Fibroblast of lung (primary cell): ENCODE results near the gene MAGEA4. TPM values are rescaled to one million over a fixed set of nuclear protein-coding genes. Genes with fewer than 3 reads are reported as not detected.
A peak's percentile ranks its signal among the peaks of the same experiment; 100 is the strongest.

Experiments used
- DNase-seq, 2 donors: peaks; one replicate each; pipeline versions ENCODE4 v3.0.0 to v3.0.0-alpha.2; 2010; ENCODE audit warnings: low read depth in 2 of 2
- H2AFZ ChIP-seq: 2 replicates; pipeline ENCODE4 v1.5.1; 2012; ENCODE audit warnings: low read length, control low read depth, inconsistent platforms
- H3K27ac ChIP-seq: 2 replicates; pipeline ENCODE4 v1.5.1; 2011; ENCODE audit warnings: low read length, control low read depth; ENCODE audit not compliant: insufficient read depth
- H3K27me3 ChIP-seq: 2 replicates; pipeline ENCODE4 v1.5.1; 2011; ENCODE audit warnings: mild to moderate bottlenecking, low read length; ENCODE audit not compliant: control insufficient read depth, insufficient read depth
- H3K36me3 ChIP-seq: 2 replicates; pipeline ENCODE4 v1.5.1; 2011; ENCODE audit warnings: low read length; ENCODE audit not compliant: control insufficient read depth, insufficient read depth
- H3K4me1 ChIP-seq: 2 replicates; pipeline ENCODE4 v1.5.1; 2011; ENCODE audit warnings: low read length; ENCODE audit not compliant: control insufficient read depth, insufficient read depth; ENCODE audit errors: extremely low read depth
- H3K4me2 ChIP-seq: 2 replicates; pipeline ENCODE4 v1.5.1; 2011; ENCODE audit warnings: low read length, control low read depth; ENCODE audit not compliant: insufficient read depth; ENCODE audit errors: extremely low read depth
- H3K4me3 ChIP-seq, 4 experiments: fragments of 200-600 bp in 1 of 4; sonication (generic) in 1 of 4; replicated peaks in 1 of 4; 2 replicates each; pipeline ENCODE4 v1.5.1; 2011 to 2016; ENCODE audit warnings: low read length in 4 of 4, low read depth in 3 of 4, mild to moderate bottlenecking in 3 of 4, control low read depth in 2 of 4, inconsistent platforms in 1 of 4, mixed read lengths in 1 of 4; ENCODE audit not compliant: insufficient read depth in 1 of 4; ENCODE audit errors: control extremely low read depth in 1 of 4
- H3K79me2 ChIP-seq: 2 replicates; pipeline ENCODE4 v1.5.1; 2012; ENCODE audit warnings: mild to moderate bottlenecking, low read length, inconsistent platforms; ENCODE audit not compliant: control insufficient read depth, insufficient read depth
- H3K9ac ChIP-seq: 2 replicates; pipeline ENCODE4 v1.5.1; 2011; ENCODE audit warnings: mild to moderate bottlenecking, low read length, control low read depth; ENCODE audit not compliant: insufficient read depth
- H3K9me3 ChIP-seq: 2 replicates; pipeline ENCODE4 v1.5.1; 2012; ENCODE audit warnings: low read depth, low read length; ENCODE audit not compliant: control insufficient read depth, insufficient read depth
- H4K20me1 ChIP-seq: 2 replicates; pipeline ENCODE4 v1.5.1; 2011; ENCODE audit warnings: low read length; ENCODE audit not compliant: control insufficient read depth, insufficient read depth; ENCODE audit errors: extremely low read depth
- EZH2 ChIP-seq: IDR thresholded peaks from 2 replicates; pipeline ENCODE4 v1.5.1; 2012; ENCODE audit warnings: low read length, control low read depth, mild to moderate bottlenecking; ENCODE audit errors: missing control alignments
- polyA minus RNA-seq: library from RNA; depleted of rRNA, polyadenylated mRNA; stranded (reverse); fragments of >200 nt; gene quantifications from 2 replicates; pipeline ENCODE4 v1.2.3, GENCODE V29; 2011; ENCODE audit warnings: low replicate concordance
- polyA plus RNA-seq, 2 donors: library from polyadenylated mRNA; depleted of rRNA in 1 of 2; stranded (reverse) in 1 of 2; unstranded in 1 of 2; fragments of >200 nt; gene quantifications; 2 replicates each; pipeline ENCODE4 v1.2.1, GENCODE V29; 2011 to 2012; ENCODE audit warnings: missing spikeins in 1 of 2
- total RNA-seq: library from RNA; depleted of rRNA; stranded (reverse); fragments of >200 nt; gene quantifications from 2 replicates; pipeline ENCODE4 v1.2.1, GENCODE V29; 2014
- TF ChIP-seq, protein P1 (sequence below), 2 donors: IDR thresholded peaks in 1 of 2; conservative IDR thresholded peaks in 1 of 2; 1 replicate in 1 of 2; 2 replicates in 1 of 2; pipeline ENCODE4 v1.5.1; 2011 to 2012; ENCODE audit warnings: low read length in 2 of 2, control low read depth in 1 of 2, inconsistent platforms in 1 of 2, low read depth in 1 of 2, mild to moderate bottlenecking in 1 of 2

The MAGEA4 gene, protein sequence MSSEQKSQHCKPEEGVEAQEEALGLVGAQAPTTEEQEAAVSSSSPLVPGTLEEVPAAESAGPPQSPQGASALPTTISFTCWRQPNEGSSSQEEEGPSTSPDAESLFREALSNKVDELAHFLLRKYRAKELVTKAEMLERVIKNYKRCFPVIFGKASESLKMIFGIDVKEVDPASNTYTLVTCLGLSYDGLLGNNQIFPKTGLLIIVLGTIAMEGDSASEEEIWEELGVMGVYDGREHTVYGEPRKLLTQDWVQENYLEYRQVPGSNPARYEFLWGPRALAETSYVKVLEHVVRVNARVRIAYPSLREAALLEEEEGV
- total RNA-seq (not detected in 2 replicates), polyA plus RNA-seq (not detected in 2 replicates), polyA minus RNA-seq (not detected in 2 replicates)
- not detected in 2 replicates for polyA plus RNA-seq (2012)

DNA sequence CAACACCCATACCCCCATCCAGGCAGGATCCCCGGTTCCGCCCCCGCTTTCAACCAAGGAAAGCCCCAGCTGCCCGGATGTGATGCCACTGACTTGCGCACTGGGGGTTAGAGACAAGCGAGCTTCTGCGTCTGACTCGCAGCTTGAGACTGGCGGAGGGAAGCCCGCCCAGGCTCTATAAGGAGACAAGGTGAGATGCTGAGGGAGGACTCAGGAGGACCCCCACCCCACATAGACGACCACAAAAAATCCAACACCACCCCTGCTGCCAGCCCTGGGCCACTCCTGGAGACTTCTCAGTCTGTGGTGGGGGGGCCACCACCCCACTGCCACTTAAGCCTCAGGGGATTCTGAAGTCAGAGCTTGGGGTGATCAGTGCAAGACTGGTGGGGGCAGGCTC, at the start of gene MAGEA4:
TSS of gene MAGEA4 (plus strand) at position 110 of the 400 bp plus-strand sequence. CDS start 10,776 bp downstream, outside the sequence.
- Histone ChIP-seq H3K9ac (no peak within 1 kb of the TSS), H3K27ac (no peak within 1 kb of the TSS), H3K27me3 (no peaks in the 10 kb centered on the region), H2AFZ (no peak within 1 kb of the TSS), H4K20me1 (no peaks in the 10 kb centered on the region), H3K36me3 (no peaks in the 10 kb centered on the region), H3K79me2 (no peaks in the 10 kb centered on the region), H3K4me1 (no peaks in the 10 kb centered on the region), H3K4me3 (no peak within 1 kb of the TSS), H3K9me3 (no peaks in the 10 kb centered on the region), H3K4me2 (no peak within 1 kb of the TSS)
- no peak for DNase-seq
- TF ChIP-seq EZH2: no peak
- TF ChIP-seq, protein P1, sequence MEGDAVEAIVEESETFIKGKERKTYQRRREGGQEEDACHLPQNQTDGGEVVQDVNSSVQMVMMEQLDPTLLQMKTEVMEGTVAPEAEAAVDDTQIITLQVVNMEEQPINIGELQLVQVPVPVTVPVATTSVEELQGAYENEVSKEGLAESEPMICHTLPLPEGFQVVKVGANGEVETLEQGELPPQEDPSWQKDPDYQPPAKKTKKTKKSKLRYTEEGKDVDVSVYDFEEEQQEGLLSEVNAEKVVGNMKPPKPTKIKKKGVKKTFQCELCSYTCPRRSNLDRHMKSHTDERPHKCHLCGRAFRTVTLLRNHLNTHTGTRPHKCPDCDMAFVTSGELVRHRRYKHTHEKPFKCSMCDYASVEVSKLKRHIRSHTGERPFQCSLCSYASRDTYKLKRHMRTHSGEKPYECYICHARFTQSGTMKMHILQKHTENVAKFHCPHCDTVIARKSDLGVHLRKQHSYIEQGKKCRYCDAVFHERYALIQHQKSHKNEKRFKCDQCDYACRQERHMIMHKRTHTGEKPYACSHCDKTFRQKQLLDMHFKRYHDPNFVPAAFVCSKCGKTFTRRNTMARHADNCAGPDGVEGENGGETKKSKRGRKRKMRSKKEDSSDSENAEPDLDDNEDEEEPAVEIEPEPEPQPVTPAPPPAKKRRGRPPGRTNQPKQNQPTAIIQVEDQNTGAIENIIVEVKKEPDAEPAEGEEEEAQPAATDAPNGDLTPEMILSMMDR (conservative IDR thresholded peaks at IDR 0.05 in 1 of 2, IDR thresholded peaks at IDR 0.05 in 1 of 2; ENCODE audit: low read depth in 1 of 2, low read length in 2 of 2): no peak

DNA sequence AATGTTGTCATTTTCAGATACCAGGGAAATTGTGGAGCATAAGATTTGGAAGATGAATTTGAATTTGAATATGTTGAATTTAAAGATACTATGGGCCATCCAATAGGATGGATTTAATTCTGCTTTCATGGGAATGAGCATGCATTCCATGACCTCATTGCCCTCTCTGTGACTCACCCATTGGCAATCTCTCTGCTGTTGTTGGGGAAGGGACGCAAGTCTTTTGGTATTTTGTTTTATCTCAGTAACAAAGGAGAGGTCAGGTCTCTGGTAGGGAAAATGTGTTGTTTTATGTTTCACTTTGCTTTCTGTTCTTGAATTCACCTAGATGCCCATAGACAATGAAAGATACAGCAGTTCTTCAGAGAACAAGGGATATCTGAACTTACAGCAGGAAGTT, 42.1 kb upstream of the MAGEA4 start:
- DNase-seq: peak; percentile 50 to 93
- Histone ChIP-seq H3K36me3 (no peaks in the 10 kb centered on the region), H3K4me2 (peak overlapping the region; percentile 30), H3K9ac (no peak overlapping the region), H4K20me1 (no peaks in the 10 kb centered on the region), H3K27me3 (no peaks in the 10 kb centered on the region), H3K4me1 (no peaks in the 10 kb centered on the region), H2AFZ (no peak overlapping the region), H3K79me2 (no peaks in the 10 kb centered on the region), H3K4me3 (no peak overlapping the region), H3K27ac (peak overlapping the region; percentile 66), H3K9me3 (no peaks in the 10 kb centered on the region)
- no peak for TF ChIP-seq EZH2
- TF ChIP-seq, protein P1 (conservative IDR thresholded peaks at IDR 0.05 in 1 of 2, IDR thresholded peaks at IDR 0.05 in 1 of 2; ENCODE audit: low read depth in 1 of 2, low read length in 2 of 2): no peak

DNA sequence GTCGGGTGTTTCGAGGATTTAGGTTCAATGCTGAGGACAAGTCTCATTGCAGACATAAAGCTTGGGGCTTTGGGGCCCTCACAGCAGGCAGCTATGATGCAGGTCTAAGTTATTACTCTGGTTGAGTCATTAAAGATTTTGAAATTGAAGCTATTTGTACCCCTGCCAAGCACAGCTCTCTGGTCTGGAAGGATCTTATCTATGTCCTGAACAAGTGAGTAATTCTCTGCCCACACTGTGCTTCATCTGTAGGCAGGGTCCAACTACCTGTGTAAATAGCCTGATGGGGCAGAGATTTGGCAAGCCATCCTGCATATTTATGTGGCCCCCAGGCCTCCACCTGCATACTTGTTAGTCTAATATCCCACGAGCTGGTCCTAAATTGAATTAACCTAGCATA, 41.4 kb upstream of the MAGEA4 start:
- Histone ChIP-seq H3K4me1 (no peaks in the 10 kb centered on the region), H2AFZ (no peak overlapping the region), H3K79me2 (no peaks in the 10 kb centered on the region), H3K9me3 (no peaks in the 10 kb centered on the region), H3K9ac (no peak overlapping the region), H3K4me2 (no peak overlapping the region), H3K36me3 (no peaks in the 10 kb centered on the region), H3K27me3 (no peaks in the 10 kb centered on the region), H3K4me3 (no peak overlapping the region), H3K27ac (peak overlapping the region; percentile 66), H4K20me1 (no peaks in the 10 kb centered on the region)
- DNase-seq: peak; percentile 66 to 94
- TF ChIP-seq, protein P1 (conservative IDR thresholded peaks at IDR 0.05 in 1 of 2, IDR thresholded peaks at IDR 0.05 in 1 of 2; ENCODE audit: low read depth in 1 of 2, low read length in 2 of 2): no peak
- no peak for TF ChIP-seq EZH2
